GM13977 (cell line): ENCODE results near the gene GUCD1.

Source experiments
- DNase-seq: peaks from one replicate; pipeline ENCODE4 v3.0.0; 2012; ENCODE audit warnings: low spot score
- in situ Hi-C: fragments of 300-500 bp; cut with MboI; formaldehyde crosslinking; loops from one replicate; pipeline ENCODE4 v1.12.0; 2022; ENCODE audit warnings: low sequenced_read_pairs, low pct_unique_long_range_greater_than_20kb, mixed read lengths, inconsistent platforms; ENCODE audit not compliant: unreplicated experiment
- TF ChIP-seq, protein P1 (sequence below): IDR thresholded peaks from 2 replicates; pipeline ENCODE4 v1.5.1; 2012; ENCODE audit warnings: mild to moderate bottlenecking, control low read depth; ENCODE audit not compliant: insufficient read depth; ENCODE audit errors: extremely low read depth, missing control alignments

GUCD1 gene

DNA sequence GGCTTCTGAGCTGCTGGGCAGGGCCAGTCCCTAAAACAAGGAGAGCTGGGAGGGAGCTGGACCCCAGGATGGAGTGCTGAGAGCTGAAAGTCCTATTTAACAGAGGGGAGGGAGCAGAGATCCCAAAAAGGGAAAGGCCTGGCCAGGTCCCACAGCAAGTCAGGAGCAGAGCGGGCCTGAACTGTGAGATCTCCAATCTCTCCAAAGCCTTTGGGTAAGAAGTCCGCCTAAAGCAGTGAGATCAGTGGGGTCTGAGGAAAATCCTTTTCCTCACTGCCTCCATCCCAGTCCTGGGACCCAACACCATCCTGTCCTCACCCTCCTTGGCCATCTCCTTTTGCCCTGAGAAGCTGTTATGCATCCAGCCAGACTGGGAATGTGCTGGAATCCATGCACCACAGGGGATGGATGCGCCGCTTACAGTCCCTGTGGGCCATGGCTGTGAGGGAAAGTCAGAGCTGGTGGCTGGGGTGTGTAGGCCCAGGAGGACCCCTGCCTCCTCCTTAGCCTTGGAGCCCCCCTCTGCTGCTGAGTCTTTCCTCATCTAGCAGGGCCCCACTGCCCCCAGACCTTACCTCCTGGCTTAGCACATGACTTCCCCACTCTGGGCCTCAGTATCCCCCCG, 29.3 kb upstream of the GUCD1 start:
- DNase-seq, result no peak
- in situ Hi-C loops, result no loop called here
- TF ChIP-seq, protein P1, sequence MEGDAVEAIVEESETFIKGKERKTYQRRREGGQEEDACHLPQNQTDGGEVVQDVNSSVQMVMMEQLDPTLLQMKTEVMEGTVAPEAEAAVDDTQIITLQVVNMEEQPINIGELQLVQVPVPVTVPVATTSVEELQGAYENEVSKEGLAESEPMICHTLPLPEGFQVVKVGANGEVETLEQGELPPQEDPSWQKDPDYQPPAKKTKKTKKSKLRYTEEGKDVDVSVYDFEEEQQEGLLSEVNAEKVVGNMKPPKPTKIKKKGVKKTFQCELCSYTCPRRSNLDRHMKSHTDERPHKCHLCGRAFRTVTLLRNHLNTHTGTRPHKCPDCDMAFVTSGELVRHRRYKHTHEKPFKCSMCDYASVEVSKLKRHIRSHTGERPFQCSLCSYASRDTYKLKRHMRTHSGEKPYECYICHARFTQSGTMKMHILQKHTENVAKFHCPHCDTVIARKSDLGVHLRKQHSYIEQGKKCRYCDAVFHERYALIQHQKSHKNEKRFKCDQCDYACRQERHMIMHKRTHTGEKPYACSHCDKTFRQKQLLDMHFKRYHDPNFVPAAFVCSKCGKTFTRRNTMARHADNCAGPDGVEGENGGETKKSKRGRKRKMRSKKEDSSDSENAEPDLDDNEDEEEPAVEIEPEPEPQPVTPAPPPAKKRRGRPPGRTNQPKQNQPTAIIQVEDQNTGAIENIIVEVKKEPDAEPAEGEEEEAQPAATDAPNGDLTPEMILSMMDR, result no peak

DNA sequence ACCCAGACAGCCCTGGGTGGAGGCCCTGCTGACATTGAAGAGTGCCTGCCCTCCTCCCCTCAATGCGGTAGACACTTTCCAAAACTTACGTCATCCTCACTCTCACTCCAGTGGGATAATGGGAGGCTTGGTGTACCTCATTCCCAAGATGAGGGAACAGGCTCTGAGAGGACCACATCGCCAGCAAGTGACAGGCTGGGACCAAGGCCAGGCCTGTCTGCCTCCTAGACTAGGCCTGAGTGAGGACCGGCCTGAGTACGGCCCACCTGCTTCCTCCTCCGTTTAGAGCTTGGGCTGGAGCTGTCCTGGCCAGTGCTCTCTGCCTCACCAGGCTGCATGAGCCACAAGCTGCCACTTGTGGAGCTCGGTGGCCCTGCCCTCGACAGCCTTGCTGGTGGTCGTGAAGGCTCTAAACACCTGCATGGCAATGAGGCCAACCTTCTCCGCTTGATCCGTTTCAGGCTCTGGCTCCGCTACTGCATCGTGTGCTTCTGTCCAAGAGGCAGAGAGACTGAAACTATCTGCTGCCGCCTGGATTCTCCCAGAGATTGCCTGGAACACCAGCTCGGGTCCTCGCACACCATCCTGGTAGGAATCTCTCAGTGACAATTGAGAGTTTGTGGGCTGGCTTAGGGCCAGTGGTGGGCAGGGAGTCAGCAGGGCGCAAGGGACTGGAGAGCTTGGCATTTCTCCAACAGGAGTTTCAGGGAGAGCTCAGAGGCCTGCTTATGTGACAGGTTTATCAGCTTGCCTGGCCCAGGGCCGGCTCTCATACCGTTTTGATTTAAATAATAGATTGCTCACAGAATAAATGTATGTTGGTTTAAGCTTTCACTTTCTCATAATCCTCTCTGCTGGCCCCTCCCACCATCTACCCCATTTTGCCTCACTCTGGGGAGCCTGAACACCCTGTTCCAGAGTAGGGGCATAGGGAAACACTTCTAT, 28.6 kb upstream of the GUCD1 start:
- TF ChIP-seq, protein P1, result no peak
- in situ Hi-C loops, result no loop called here
- no peak for DNase-seq

DNA sequence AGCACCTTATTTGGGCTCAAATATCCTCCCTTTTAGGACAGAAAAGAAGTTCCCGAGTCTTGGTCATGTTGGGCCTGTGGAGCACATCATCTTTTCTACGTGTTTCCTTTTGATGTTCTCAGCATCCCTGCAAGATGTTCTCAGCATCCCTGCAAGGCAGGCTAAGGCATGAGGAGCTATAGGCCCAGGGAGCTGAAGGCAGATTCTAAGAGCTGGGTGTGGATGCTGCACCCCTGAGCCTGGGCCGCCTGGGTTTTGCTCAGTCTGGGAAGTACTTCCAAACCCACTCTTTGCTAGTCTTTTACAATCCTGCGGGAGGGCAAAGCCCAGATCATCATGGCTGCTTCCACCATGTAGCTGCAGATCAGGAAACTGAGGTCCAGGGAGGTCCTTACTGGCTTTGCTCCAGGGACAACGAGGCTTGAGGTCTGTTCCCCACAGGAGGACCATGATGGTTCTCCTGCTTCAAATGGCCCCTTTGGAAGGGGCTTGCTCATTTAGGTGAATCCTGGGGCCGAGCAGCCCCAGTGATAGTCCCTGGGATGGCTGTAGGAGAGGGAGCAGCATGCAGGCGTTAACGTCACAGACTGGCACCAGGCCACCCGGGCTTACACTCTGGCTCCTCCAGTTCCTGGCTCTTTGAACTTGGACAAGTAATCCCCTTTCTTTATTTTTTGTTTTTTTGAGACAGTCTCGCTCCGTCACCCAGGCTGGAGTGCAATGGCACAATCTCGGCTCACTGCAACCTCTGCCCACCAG, 27.3 kb upstream of the GUCD1 start:
- no peak for DNase-seq
- in situ Hi-C loops, result no loop called here
- TF ChIP-seq, protein P1, result no peak

DNA sequence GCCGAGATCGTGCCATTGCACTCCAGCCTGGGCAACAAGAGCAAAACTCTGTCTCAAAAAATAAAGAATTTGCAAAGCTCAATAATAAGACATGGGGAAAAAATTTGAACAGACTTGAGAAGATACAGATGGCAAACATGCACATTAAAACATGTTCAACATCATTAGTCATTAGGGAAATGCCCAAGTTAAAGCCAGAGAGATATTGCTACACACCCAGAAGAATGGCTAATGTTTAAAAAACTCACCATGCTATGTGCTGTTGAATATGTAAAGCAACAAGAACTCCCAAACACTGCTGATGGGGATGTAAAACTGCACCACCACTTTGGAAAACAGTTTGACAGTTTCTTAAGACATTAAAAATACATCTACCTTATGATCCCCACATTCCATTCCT, 25.3 kb upstream of the GUCD1 start:
- DNase-seq, result no peak
- TF ChIP-seq, protein P1, result no peak
- in situ Hi-C loops, result no loop called here

DNA sequence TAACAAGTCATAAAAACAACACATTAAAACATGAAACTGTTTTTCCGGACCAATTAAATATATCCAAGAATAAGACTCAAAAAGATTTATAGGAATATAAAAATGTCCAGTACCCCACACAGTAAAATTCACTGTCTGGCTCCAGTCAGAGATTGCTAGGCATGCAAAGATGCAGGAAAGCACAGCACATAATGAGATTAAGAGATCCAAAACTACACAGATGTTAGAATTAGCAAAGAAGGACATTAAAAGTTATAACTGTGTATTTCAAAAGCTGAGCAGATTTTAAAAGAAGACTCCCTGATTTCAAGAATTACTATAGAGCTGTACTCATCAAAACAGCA, 24.3 kb upstream of the GUCD1 start:
- in situ Hi-C loops, result no loop called here
- no peak for DNase-seq
- TF ChIP-seq, protein P1, result no peak
